Measurements from ENCODE around the gene THOP1.
A peak's percentile ranks its signal among the peaks of the same experiment; 100 is the strongest.
"Not testable (repeated sequence)": the region's sequence is repeated elsewhere in the genome, so short reads cannot be mapped to it uniquely, and the experiment has no call there.

Gene THOP1

GRCh38 chr19:2817237-2817829 is 32.0 kb downstream of the THOP1 start:
- not testable (repeated sequence) for DNase-seq (ENCODE audit: low read depth in 3 of 3)

DNA sequence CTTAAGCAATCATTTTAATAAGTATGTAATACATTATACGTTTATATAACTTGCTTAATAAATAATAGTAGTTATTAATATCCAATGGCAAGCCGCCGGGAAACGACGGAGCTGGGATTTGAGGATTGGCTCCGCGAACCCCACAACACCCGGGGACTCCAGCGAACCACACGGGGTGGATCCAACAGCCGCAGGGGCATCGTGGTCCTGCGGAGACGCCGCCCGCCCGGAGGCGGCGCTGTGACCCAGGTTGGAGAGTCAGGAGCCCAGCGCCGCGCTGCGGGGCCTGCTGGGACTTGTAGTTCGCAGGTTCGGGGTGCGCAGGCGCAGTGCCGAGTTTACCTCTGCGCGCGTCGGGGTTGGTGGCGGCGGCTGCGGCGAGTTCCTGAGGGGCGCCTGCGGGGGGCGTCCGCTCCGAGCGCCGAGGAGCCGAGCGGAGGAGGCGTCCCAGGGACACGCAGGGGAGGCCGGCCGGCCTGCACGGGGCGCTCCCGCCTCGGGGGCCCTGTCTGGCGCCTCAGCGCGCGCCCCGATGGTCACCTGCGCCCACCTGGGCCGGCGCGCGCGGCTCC is 34.3 kb downstream of the THOP1 start, which contains the start of gene ZNF554:
Gene ZNF554 (plus strand): TSS at position 329 of the 572 bp plus-strand sequence. CDS start 204 bp downstream, at position 533.
- peak; percentile 96 to 97 (median 97) for DNase-seq (ENCODE audit: low read depth in 3 of 3)

- no peak for DNase-seq (ENCODE audit: low read depth in 3 of 3)
Measured at GRCh38 chr19:2820112-2820702, 34.9 kb downstream of the THOP1 start.

GRCh38 chr19:2822846-2823245 is 37.5 kb downstream of the THOP1 start:
- no peak for DNase-seq (ENCODE audit: low read depth in 3 of 3)

GRCh38 chr19:2823646-2824045 is 38.3 kb downstream of the THOP1 start:
- DNase-seq (ENCODE audit: low read depth in 3 of 3): no peak

GRCh38 chr19:2824129-2824528 is 38.8 kb downstream of the THOP1 start:
- no peak for DNase-seq (ENCODE audit: low read depth in 3 of 3)

DNA sequence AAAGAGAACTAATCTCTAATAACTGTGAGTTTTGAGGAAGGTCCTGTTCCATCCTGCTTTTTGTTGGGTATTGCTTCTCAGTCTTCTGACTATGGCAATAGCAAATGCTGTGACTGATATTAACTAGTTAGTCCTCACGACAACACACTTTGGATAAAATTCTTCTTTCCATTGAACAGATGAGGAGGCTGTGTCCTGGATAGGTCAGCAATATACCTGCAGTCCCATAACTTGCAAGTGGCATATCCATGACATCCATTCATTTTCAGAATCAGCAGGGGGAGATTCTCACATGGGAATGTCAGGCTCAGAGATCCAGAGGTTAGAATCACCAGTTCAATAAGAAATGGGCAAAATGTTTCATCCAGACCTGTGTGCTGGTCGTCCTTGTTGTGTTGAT is 41.7 kb downstream of the THOP1 start:
- DNase-seq (ENCODE audit: low read depth in 3 of 3): no peak

DNA sequence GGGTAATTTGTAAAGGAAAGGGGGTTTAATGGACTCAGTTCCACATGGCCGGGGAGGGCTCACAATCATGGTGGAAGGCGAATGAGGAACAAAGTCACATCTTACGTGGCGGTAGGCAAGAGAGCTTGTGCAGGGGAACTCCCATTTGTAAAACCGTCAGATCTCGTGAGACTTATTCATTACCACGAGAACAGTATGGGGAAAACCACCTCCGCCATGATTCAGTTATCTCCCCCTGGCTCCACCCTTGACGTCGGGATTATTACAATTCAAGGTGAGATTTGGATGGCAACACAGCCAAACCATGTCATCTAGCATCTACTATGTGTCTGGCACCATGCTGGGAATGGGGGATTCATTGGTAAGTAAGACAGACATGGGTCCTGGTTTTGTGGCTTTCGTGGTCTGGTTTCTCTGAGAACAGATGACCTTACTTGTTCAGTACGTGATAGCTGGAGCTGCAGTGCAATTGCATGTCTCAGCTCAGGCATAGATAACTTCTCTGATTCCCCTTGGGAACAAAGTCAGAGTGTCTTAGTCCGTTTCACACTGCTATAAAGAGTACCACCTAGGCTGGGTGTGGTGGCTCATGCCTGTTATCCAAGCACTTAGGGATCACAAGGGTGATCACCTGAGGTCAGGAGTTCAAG is 42.7 kb downstream of the THOP1 start:
- DNase-seq (ENCODE audit: low read depth in 3 of 3): no peak

DNA sequence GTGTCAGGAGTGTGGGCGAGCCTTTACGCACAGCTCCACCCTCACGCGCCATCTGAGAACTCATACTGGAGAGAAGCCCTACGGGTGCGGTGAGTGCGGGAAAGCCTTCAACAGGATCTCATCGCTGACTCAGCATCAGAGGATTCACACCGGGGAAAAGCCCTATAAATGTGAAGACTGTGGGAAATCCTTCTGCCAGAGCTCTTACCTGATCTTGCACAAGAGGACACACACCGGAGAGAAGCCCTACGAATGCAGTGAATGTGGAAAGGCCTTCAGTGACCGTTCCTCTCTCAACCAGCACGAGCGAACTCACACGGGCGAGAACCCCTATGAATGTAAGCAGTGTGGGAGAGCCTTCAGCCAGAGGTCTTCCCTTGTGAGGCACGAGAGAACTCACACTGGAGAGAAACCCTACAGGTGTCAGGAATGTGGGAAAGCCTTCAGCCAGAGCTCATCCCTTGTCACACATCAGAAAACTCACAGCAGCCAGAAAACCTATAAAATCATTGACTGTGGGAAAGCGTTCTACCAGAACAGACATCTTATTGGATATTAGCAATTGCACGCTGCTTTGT is 49.1 kb downstream of the THOP1 start:
- no peak for DNase-seq (ENCODE audit: low read depth in 3 of 3)

GRCh38 chr19:2837430-2837829 is 52.1 kb downstream of the THOP1 start:
- DNase-seq (ENCODE audit: low read depth in 3 of 3): no peak

GRCh38 chr19:2840794-2841791 is 55.8 kb downstream of the THOP1 start, which contains the start of gene ZNF555:
TSS of gene ZNF555 (plus strand) at chr19:2841475. CDS start at chr19:2841573, 98 bp downstream.
- DNase-seq (ENCODE audit: low read depth in 3 of 3): peak; percentile 95 to 98 (median 97)

GRCh38 chr19:2841855-2842574 is 56.7 kb downstream of the THOP1 start:
- DNase-seq (ENCODE audit: low read depth in 3 of 3): no peak

- DNase-seq (ENCODE audit: low read depth in 3 of 3): no peak
Measured at GRCh38 chr19:2845107-2845506, 59.8 kb downstream of the THOP1 start.

- no peak for DNase-seq (ENCODE audit: low read depth in 3 of 3)
Measured at GRCh38 chr19:2846180-2846894, 61.0 kb downstream of the THOP1 start.

DNA sequence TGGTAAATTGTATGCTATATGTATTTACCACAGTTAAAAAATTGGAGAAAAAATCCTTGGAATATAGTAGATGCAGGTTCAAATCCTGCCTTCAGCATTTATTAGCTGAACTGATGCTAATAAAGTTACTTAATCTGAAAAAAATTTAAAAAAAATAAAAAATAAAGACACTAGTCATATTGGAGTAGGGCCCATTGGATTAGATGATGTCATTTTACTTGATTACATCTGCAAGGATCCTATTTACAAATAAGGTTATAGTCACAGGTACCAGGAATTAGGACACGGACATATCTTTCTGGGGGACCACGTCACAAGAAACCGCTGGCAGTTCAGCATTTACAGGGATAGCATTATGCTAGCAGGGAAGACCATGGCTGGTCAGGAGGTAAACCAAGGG is 62.2 kb downstream of the THOP1 start:
- no peak for DNase-seq (ENCODE audit: low read depth in 3 of 3)

DNA sequence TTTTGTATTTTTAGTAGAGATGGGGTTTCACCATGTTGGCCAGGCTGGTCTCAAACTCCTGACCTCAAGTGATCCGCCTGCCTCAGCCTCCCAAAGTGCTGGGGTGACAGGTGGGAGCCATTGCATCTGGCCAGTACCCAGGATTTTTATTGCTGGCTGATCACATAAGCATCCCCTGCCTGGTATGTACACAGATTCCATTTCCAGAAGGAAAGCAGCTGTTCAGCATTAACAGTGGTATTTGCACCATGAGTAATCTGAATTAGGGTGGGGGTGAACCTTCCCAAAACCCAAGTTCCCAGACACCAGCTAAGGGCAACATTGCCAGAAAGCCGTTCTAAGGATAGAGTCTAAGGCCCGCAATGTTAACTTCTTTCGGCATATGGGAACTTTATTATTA is 63.3 kb downstream of the THOP1 start:
- no peak for DNase-seq (ENCODE audit: low read depth in 3 of 3)

- no peak for DNase-seq (ENCODE audit: low read depth in 3 of 3)
Measured at GRCh38 chr19:2850256-2850925, 65.1 kb downstream of the THOP1 start.

GRCh38 chr19:2852598-2852997 is 67.3 kb downstream of the THOP1 start:
- no peak for DNase-seq (ENCODE audit: low read depth in 3 of 3)

DNA sequence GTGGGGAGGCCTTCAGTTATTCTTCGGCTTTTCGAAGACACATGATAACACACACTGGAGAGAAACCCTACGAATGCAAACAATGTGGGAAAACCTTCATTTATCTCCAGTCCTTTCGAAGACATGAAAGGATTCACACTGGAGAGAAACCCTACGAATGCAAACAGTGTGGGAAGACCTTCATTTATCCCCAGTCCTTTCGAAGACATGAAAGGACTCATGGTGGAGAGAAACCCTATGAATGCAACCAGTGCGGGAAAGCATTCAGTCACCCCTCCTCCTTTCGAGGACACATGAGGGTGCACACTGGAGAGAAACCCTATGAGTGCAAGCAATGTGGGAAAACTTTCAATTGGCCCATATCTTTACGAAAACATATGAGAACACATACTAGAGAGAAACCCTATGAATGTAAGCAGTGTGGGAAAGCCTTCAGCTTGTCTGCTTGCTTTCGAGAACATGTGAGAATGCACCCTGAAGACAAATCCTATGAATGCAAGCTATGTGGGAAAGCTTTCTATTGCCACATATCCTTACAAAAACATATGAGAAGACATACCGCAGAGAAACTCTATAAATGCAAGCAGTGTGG is 67.8 kb downstream of the THOP1 start:
- no peak for DNase-seq (ENCODE audit: low read depth in 3 of 3)

All from stimulated activated CD4-positive, alpha-beta T cell treated with anti-CD3 and anti-CD28 coated beads, TNF-alpha, amount 100 ng/mL, for 24 hours (primary cell).